Measurements from ENCODE around the gene BRDT.
A peak's percentile ranks its signal among the peaks of the same experiment; 100 is the strongest.

BRDT gene

DNA sequence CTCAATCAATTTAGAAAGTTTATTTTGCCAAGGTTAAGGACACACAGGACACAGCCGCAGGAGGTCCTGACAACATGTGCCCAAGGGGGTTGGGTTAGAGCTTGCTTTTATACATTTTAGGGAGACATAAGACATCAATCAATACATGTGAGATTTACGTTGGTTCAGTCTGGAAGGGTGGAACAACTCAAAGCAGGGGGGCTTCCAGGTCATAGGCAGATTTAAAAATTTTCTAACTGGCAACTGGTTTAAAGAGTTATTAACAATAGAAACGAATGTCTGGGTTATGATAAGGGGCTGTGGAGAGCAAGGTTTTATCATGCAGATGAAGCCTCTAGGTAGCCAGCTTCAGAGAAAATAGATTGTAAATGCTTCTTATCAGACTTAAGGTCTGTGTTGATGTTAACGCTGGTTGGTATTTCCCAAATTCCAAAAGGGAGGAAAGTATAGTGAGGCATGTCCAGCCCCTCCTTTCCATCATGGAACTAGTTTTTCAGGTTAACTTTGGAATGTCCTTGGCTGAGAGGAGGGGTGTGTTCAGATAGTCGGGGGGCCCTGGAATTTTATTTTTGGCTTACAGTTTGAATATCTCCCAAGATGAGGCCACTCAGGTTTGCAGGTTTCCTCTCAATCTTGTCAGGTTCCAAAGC lies 32.3 kb upstream of the BRDT start:
- in situ Hi-C loops (cut with HindIII; ENCODE audit: low sequenced_read_pairs) = loop anchor here (10.0 kb wide), 1 partner anchor 402 kb away; no protein-coding TSS in a partner anchor
- no peak overlapping the region for H3K4me3 ChIP-seq (ENCODE audit: low read depth, low read length)
- TF ChIP-seq CTCF (IDR thresholded peaks at IDR 0.05; ENCODE audit: low read depth, low read length, missing control alignments) = no peak
- no peak for DNase-seq (ENCODE audit: low read depth)

- in situ Hi-C loops (cut with HindIII; ENCODE audit: low sequenced_read_pairs) = loop anchor here (10.0 kb wide), 1 partner anchor 405 kb away; no protein-coding TSS in a partner anchor
- H3K4me3 ChIP-seq (ENCODE audit: low read depth, low read length) = no peak overlapping the region
- no peak for DNase-seq (ENCODE audit: low read depth)
- TF ChIP-seq CTCF (IDR thresholded peaks at IDR 0.05; ENCODE audit: low read depth, low read length, missing control alignments) = no peak
Observed at GRCh38 chr1:91919962-91920361, 29.2 kb upstream of the BRDT start.

DNA sequence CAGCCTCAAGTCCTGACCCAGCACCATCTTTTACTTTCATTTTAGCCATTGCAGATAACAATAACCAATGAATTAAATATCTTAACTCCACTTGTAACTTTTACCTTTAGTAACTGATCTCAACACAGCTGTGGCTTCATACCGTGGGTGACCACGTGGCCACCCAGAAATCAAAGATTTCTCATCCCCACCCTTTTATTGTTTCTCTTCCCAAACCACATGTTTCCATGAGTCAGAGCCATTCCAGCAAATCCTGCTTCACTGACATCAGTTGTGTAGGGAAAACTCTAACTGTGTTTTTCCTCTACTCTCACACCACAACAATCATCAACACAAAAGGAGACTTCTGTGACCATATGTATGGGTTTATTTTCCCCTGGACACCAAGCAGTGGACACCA lies 25.1 kb upstream of the BRDT start:
- no peak overlapping the region for H3K4me3 ChIP-seq (ENCODE audit: low read depth, low read length)
- DNase-seq (ENCODE audit: low read depth) = peak; percentile 73
- in situ Hi-C loops (cut with HindIII; ENCODE audit: low sequenced_read_pairs) = no loop called here

DNA sequence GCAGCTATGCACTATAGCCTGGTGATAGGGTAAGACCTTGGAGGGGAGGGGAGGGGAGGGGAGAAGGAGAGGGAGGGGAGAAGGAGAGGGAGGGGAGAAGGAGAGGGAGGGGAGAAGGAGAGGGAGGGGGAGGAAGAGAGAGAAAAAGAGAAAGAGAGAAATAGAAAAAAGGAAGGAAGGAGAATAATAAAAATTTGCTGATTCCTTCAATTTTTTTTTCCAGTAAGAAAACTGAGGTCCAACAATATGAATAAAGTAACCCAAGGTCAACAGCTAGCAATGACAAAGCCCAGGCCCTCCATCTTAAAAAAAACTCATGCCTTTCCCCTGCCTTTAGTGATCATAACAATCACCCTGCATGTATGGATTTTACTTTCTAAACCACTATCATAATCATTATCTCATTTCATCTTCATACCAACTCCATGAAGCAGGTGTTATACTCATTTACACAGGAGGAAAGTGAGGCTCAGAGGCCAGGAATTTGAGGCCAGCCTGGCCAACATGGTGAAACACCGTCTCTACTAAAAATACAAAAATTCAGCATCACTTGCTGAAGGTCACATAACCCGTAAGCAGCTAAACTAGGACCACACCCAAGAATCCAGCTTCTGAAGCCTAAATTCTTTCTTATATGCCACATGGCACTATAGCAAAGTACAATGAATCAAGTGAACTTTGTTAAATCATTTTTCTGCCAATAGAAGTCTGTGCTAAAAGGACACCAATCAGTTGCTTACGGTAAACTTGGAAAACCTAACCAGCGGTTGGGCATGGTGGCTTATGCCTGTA lies 23.4 kb upstream of the BRDT start:
- H3K4me3 ChIP-seq (ENCODE audit: low read depth, low read length) = no peak overlapping the region
- in situ Hi-C loops (cut with HindIII; ENCODE audit: low sequenced_read_pairs) = no loop called here
- DNase-seq (ENCODE audit: low read depth) = no peak
- TF ChIP-seq CTCF (IDR thresholded peaks at IDR 0.05; ENCODE audit: low read depth, low read length, missing control alignments) = no peak

More for the DNA sequence above, 25.1 kb upstream of the BRDT start:
- no peak for TF ChIP-seq CTCF (IDR thresholded peaks at IDR 0.05; ENCODE audit: low read depth, low read length, missing control alignments)

- no peak for TF ChIP-seq CTCF (IDR thresholded peaks at IDR 0.05; ENCODE audit: low read depth, low read length, missing control alignments)
- DNase-seq (ENCODE audit: low read depth) = no peak
- H3K4me3 ChIP-seq (ENCODE audit: low read depth, low read length) = no peak overlapping the region
- in situ Hi-C loops (cut with HindIII; ENCODE audit: low sequenced_read_pairs) = no loop called here
Observed at GRCh38 chr1:91928026-91928425, 21.2 kb upstream of the BRDT start.

- TF ChIP-seq CTCF (IDR thresholded peaks at IDR 0.05; ENCODE audit: low read depth, low read length, missing control alignments) = no peak
- in situ Hi-C loops (cut with HindIII; ENCODE audit: low sequenced_read_pairs) = no loop called here
- H3K4me3 ChIP-seq (ENCODE audit: low read depth, low read length) = no peak overlapping the region
Observed at GRCh38 chr1:91929250-91929649, 20.0 kb upstream of the BRDT start.

More at GRCh38 chr1:91929250-91929649, 20.0 kb upstream of the BRDT start:
- DNase-seq (ENCODE audit: low read depth) = no peak

Data from astrocyte of the cerebellum (primary cell).